ENCODE results near the gene ATG9B. TPM values are rescaled to one million over a fixed set of nuclear protein-coding genes. Genes with fewer than 3 reads are reported as not detected.

The ATG9B gene
- total RNA-seq, 1 donor from 2014 or later: 11.8 TPM

DNA sequence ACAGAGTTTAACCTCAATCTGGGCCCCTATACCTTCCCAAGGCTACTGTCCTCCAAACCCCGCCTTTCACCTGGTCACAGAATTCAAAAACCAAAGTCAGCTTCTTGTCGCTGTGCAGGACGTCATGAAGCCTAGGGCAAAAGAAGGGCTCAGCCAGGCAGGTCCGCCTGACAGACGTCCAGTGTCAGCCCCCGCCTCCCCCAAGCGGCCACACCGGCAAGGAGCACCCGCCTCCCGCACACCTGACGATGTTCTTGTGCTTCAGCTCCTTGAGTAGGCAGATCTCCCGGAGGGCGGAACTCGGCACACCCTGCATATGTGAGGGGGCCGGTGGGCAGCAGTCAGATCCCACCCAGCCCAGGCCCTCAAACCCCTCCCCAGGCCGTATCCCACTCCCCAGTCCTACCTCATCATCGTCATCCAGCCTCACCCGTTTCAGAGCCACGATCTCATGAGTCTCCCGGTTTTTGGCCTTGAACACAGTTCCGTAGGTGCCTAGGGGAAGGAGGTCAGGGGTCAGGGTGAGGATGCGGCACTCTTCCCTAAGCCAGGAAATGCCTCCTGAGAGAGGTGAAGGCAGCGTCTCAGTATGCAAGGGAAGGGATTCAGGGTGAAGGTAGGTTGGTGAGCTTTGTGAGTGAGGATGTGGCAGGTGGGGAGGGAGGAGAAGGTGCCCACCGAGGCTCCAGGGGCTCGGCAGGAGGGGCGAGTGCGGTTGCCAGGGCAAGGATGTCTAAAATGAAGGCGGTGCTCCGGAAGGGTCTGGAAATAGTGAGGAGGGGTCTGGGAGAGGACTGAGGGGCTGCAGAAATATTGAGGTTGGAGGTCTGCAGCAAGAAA lies 32.6 kb upstream of the ATG9B start:
- Mint-ChIP-seq H3K36me3 (peaks cover 9% of the 10 kb centered on the region), H3K9me3 (no peaks in the 10 kb centered on the region), H3K27ac (peak overlapping the region; percentile 98), H3K4me3 (peak overlapping the region; percentile 79), H3K27me3 (ENCODE audit: low read depth) (peaks cover 4% of the 10 kb centered on the region), H3K4me1 (peaks cover 42% of the 10 kb centered on the region)
- no peak for DNase-seq (ENCODE audit: low spot score in 2 of 2, unreplicated experiment in 2 of 2)
- TF ChIP-seq, protein P1, sequence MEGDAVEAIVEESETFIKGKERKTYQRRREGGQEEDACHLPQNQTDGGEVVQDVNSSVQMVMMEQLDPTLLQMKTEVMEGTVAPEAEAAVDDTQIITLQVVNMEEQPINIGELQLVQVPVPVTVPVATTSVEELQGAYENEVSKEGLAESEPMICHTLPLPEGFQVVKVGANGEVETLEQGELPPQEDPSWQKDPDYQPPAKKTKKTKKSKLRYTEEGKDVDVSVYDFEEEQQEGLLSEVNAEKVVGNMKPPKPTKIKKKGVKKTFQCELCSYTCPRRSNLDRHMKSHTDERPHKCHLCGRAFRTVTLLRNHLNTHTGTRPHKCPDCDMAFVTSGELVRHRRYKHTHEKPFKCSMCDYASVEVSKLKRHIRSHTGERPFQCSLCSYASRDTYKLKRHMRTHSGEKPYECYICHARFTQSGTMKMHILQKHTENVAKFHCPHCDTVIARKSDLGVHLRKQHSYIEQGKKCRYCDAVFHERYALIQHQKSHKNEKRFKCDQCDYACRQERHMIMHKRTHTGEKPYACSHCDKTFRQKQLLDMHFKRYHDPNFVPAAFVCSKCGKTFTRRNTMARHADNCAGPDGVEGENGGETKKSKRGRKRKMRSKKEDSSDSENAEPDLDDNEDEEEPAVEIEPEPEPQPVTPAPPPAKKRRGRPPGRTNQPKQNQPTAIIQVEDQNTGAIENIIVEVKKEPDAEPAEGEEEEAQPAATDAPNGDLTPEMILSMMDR (IDR thresholded peaks at IDR 0.05; ENCODE audit: unreplicated experiment): no peak

DNA sequence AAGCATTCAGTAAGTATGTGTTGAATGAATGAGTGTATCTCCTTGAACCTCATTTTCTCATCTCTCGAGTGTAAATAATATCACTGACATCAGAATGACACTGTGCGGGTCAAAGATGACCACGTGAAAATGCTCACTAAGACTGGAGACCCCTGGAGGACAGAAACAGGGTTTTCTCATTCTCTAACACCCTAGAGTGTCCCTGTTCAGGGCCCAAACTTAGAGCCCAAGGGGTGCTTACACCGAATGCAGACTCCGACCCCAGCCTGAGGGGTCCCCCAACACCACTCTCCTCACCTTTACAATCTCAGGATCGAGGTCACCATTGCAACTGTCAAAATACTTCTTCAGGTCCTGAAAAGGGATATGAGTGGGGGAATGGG lies 32.0 kb upstream of the ATG9B start:
- H3K27me3 Mint-ChIP-seq (ENCODE audit: low read depth): peaks cover 9% of the 10 kb centered on the region
- DNase-seq (ENCODE audit: low spot score in 2 of 2, unreplicated experiment in 2 of 2): no peak
- peak overlapping the region; percentile 79 for H3K4me3 Mint-ChIP-seq
- H3K27ac Mint-ChIP-seq: no peak overlapping the region
- no peaks in the 10 kb centered on the region for H3K9me3 Mint-ChIP-seq
- TF ChIP-seq, protein P1 (IDR thresholded peaks at IDR 0.05; ENCODE audit: unreplicated experiment): no peak
- peaks cover 9% of the 10 kb centered on the region for H3K36me3 Mint-ChIP-seq
- peaks cover 36% of the 10 kb centered on the region for H3K4me1 Mint-ChIP-seq

DNA sequence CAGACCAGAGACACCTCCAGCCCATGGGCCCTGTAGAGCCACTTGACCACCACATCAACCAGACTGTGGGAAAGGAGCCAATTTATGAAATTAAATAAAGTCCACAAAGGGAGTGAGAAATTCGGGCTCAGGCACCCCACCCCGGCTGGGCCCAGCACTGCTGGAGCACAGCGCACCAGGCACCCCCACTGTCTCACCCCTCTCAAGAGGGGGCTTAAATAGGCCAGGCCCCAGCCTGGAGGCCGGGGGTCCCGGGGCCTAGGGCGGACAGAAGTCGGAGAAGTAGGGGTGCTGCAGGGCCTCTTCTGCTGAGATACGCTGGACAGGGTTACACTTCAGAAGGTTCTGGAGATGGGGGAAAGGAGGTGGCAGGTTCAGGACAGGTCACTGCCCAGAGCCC lies 29.5 kb upstream of the ATG9B start:
- no peaks in the 10 kb centered on the region for H3K9me3 Mint-ChIP-seq
- H3K27ac Mint-ChIP-seq: no peak overlapping the region
- H3K27me3 Mint-ChIP-seq (ENCODE audit: low read depth): peaks cover 23% of the 10 kb centered on the region
- peaks cover 20% of the 10 kb centered on the region for H3K4me1 Mint-ChIP-seq
- DNase-seq (ENCODE audit: low spot score in 2 of 2, unreplicated experiment in 2 of 2): no peak
- H3K36me3 Mint-ChIP-seq: peaks cover 9% of the 10 kb centered on the region
- H3K4me3 Mint-ChIP-seq: no peak overlapping the region
- TF ChIP-seq, protein P1 (IDR thresholded peaks at IDR 0.05; ENCODE audit: unreplicated experiment): no peak

DNA sequence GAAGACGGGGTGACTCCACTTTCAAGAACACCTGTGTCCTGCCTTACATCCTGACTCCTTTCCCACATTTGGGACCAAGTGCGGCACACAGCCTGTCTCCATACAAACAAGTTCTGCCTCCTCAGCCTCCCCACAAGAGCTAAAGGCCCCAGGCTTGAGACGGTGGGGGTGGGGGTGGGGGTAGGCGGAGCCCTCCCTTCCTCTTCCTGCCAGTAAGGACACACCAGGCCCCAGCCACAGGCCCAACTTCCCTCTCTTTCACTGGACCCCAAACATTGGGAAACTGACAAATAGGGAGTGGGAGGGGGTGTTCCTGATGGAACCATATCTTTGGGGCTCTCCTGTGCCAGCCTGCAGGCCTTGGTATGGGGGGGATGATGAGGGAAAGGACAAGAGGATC lies 28.8 kb upstream of the ATG9B start:
- Mint-ChIP-seq H3K9me3 (no peaks in the 10 kb centered on the region), H3K27ac (no peak overlapping the region), H3K27me3 (ENCODE audit: low read depth) (peaks cover 25% of the 10 kb centered on the region), H3K36me3 (peaks cover 9% of the 10 kb centered on the region), H3K4me3 (no peak overlapping the region), H3K4me1 (peaks cover 14% of the 10 kb centered on the region)
- TF ChIP-seq, protein P1 (IDR thresholded peaks at IDR 0.05; ENCODE audit: unreplicated experiment): no peak
- no peak for DNase-seq (ENCODE audit: low spot score in 2 of 2, unreplicated experiment in 2 of 2)

DNA sequence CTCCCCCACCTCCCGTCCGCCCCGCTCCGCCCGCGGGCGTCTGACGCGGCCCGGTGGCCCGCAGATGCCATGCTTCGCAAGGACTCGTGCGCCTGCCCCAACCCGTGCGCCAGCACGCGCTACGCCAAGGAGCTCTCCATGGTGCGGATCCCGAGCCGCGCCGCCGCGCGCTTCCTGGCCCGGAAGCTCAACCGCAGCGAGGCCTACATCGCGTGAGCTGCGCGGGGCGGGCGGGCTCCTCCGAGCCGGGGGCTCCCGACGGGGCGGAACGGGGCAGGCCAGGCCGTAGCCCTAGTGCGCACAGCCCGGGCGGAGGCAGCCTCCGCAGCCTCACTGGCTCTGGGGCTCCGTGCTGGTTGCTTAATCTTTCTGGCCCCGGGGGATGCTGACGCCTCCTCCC lies 26.8 kb upstream of the ATG9B start:
- Mint-ChIP-seq H3K4me1 (peaks cover 9% of the 10 kb centered on the region), H3K36me3 (peaks cover 9% of the 10 kb centered on the region), H3K27ac (no peak overlapping the region), H3K9me3 (no peaks in the 10 kb centered on the region), H3K4me3 (no peak overlapping the region), H3K27me3 (ENCODE audit: low read depth) (peaks cover 25% of the 10 kb centered on the region)
- TF ChIP-seq, protein P1 (IDR thresholded peaks at IDR 0.05; ENCODE audit: unreplicated experiment): no peak
- peak; percentile 71 to 85 for DNase-seq (ENCODE audit: low spot score in 2 of 2, unreplicated experiment in 2 of 2)

Measured in mesothelial cell of epicardium (in vitro differentiated cells).